ENCODE results near the gene PVALB.

PVALB gene

GRCh38 chr22:36858156-36858555 lies 41.3 kb upstream of the PVALB start:
- POLR2A ChIA-PET: no interaction called here
- no peak overlapping the region for H3K4me3 ChIP-seq (ENCODE audit: low read depth, low read length)
- no peak for DNase-seq (ENCODE audit: low read depth, low spot score)
- CTCF ChIA-PET: interaction anchor here (0.8 to 10.1 kb wide), 16 partner anchors 8 to 314 kb away, joined by 3 to 181 read pairs (median 33); partner anchors contain the start of gene IFT27
- TF ChIP-seq, protein P1, sequence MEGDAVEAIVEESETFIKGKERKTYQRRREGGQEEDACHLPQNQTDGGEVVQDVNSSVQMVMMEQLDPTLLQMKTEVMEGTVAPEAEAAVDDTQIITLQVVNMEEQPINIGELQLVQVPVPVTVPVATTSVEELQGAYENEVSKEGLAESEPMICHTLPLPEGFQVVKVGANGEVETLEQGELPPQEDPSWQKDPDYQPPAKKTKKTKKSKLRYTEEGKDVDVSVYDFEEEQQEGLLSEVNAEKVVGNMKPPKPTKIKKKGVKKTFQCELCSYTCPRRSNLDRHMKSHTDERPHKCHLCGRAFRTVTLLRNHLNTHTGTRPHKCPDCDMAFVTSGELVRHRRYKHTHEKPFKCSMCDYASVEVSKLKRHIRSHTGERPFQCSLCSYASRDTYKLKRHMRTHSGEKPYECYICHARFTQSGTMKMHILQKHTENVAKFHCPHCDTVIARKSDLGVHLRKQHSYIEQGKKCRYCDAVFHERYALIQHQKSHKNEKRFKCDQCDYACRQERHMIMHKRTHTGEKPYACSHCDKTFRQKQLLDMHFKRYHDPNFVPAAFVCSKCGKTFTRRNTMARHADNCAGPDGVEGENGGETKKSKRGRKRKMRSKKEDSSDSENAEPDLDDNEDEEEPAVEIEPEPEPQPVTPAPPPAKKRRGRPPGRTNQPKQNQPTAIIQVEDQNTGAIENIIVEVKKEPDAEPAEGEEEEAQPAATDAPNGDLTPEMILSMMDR (IDR thresholded peaks at IDR 0.05; ENCODE audit: insufficient read depth, low read length, missing control alignments): no peak

DNA sequence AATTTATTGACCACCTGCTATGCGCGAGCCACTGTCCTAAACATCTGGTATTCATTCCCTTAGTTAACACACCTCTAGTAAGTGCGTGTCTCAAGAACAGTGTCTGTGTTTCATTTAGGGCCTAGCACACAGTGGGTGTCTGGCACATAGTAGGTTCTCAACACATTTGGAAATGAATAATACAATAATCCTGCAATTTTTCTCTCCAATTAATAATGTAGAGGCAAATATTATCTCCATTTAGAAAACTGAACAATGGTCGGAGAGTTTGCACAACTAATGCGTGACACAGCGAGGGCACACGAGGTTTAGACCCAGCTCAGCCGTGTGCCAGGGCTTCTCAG lies 39.9 kb upstream of the PVALB start:
- DNase-seq (ENCODE audit: low read depth, low spot score): no peak
- TF ChIP-seq, protein P1 (IDR thresholded peaks at IDR 0.05; ENCODE audit: insufficient read depth, low read length, missing control alignments): no peak
- no peak overlapping the region for H3K4me3 ChIP-seq (ENCODE audit: low read depth, low read length)
- ChIA-PET CTCF (interaction anchor here (0.6 to 10.1 kb wide), 55 partner anchors 9 to 343 kb away, joined by 3 to 181 read pairs (median 6); partner anchors contain the start of genes CSF2RB and IFT27), POLR2A (no interaction called here)

DNA sequence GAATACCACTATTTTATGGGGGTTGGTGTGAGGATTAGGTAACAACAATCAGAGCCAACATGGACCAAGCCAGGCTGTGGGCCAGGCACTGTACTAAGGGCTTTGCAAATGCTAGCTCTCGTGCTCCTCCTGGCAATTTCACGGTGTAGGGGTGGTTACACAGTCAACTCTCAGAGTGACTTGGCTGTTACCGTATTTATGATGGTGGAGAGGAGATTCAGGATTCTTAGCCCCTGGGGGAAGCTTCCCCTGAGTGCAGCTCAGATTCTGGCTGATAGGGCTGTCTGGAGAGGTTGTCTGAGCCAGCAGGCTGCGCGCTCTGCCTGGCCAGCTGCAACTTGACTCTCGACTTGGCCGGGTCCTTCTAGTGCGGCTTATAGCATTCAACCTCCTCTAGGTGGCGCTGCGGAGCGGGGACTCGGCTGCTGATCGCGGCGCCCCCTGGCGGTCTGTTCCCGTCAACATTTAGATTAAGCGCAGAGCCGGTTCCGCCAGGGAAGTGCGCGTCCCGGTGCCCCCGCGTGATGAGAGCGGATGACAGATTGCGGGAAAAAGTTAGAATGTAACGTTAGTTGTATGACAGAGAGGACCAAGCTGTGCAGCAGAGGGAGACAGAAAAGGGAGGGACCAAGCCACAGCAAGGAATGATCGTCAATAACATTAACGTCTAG lies 39.4 kb upstream of the PVALB start:
- CTCF ChIA-PET: interaction anchor here (0.6 to 10.1 kb wide), 68 partner anchors 10 to 343 kb away, joined by 3 to 181 read pairs (median 4); partner anchors contain the start of genes CSF2RB, IFT27, KCTD17 and MPST
- TF ChIP-seq, protein P1 (IDR thresholded peaks at IDR 0.05; ENCODE audit: insufficient read depth, low read length, missing control alignments): peak; percentile 100
- H3K4me3 ChIP-seq (ENCODE audit: low read depth, low read length): no peak overlapping the region; the same call in 1 of the 2 replicates
- POLR2A ChIA-PET: no interaction called here
- no peak for DNase-seq (ENCODE audit: low read depth, low spot score)

DNA sequence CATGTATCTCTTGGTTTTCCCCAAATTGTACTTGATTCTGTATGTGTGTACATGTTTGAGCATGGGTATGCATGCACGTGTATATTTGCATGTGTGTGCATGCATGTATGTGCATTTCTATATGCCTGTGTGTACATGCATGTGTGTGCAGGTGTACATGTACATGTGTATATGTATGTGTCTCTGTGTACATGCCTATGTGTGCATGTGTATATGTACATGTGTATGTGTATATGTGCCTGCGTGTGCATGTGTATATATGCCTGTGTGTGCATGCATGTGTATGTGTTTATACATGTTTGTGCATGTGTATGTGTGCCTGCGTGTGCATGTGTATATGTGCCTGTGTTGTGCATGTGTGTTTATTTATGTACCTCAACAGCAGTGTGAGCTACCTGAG lies 38.6 kb upstream of the PVALB start:
- POLR2A ChIA-PET: no interaction called here
- no peak overlapping the region for H3K4me3 ChIP-seq (ENCODE audit: low read depth, low read length)
- TF ChIP-seq, protein P1 (IDR thresholded peaks at IDR 0.05; ENCODE audit: insufficient read depth, low read length, missing control alignments): no peak
- no peak for DNase-seq (ENCODE audit: low read depth, low spot score)
- CTCF ChIA-PET: interaction anchor here (0.7 to 10.1 kb wide), 35 partner anchors 10 to 311 kb away, joined by 3 to 181 read pairs (median 12); partner anchors contain the start of genes CSF2RB, IFT27, MPST and TST

DNA sequence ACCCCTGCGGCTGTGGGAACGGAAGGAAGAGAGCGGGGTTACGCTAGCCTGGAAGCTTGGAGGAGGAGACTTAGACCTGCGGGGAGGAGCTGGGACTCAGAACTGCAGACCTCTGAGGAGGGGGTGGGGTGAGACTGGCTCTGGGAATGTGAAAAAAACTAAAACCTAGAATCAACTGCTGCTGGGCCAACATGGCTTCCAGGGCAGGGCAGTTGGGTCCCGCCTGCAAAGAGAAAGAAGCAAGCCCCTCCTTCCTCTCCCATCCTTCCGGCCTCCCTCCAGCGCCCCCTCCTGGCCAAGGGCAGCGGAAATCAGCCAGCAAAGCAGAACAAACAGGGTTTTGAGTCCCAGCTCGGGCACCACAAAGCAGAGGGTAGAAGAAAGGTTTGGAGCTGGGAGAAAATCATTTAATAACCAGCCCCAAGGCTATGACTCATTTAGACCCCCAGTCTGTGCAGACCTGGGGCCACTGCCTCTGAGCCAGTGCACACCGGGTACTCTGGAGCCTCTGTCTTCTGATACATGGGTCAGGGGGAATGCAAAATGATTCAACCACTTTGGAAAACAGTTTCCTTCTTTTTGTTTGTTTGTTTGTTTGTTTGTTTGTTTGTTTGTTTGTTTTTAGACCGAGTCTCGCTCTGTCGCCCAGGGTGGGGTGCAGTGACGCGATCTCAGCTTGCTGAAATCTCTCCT lies 36.7 kb upstream of the PVALB start:
- CTCF ChIA-PET: interaction anchor here (0.9 to 10.1 kb wide), 16 partner anchors 8 to 308 kb away, joined by 3 to 181 read pairs (median 4); partner anchors contain the start of genes IFT27 and NCF4
- DNase-seq (ENCODE audit: low read depth, low spot score): no peak
- TF ChIP-seq, protein P1 (IDR thresholded peaks at IDR 0.05; ENCODE audit: insufficient read depth, low read length, missing control alignments): peak; percentile 69
- no peak overlapping the region for H3K4me3 ChIP-seq (ENCODE audit: low read depth, low read length)
- POLR2A ChIA-PET: no interaction called here
